ENCODE results near the gene GOLGA1.

Gene GOLGA1

GRCh38 chr9:124835026-124835557 is 105.8 kb downstream of the GOLGA1 start:
- DNase-seq (ENCODE audit: low read depth in 2 of 2) = no peak

GRCh38 chr9:124834591-124834990 is 106.3 kb downstream of the GOLGA1 start:
- no peak for DNase-seq (ENCODE audit: low read depth in 2 of 2)

GRCh38 chr9:124831642-124832364 is 109.1 kb downstream of the GOLGA1 start:
- no peak for DNase-seq (ENCODE audit: low read depth in 2 of 2)

- no peak for DNase-seq (ENCODE audit: low read depth in 2 of 2)
Observed at GRCh38 chr9:124830593-124830992, 110.3 kb downstream of the GOLGA1 start.

- no peak for DNase-seq (ENCODE audit: low read depth in 2 of 2)
Observed at GRCh38 chr9:124829334-124829669, 111.6 kb downstream of the GOLGA1 start.

- no peak for DNase-seq (ENCODE audit: low read depth in 2 of 2)
Observed at GRCh38 chr9:124828489-124829333, 112.2 kb downstream of the GOLGA1 start.
